ENCODE results near the gene GABRA5. TPM values are rescaled to one million over a fixed set of nuclear protein-coding genes. Genes with fewer than 3 reads are reported as not detected.

Gene GABRA5
- total and polyA plus RNA-seq, 7 donors = 1.1 TPM; not detected in 6

DNA sequence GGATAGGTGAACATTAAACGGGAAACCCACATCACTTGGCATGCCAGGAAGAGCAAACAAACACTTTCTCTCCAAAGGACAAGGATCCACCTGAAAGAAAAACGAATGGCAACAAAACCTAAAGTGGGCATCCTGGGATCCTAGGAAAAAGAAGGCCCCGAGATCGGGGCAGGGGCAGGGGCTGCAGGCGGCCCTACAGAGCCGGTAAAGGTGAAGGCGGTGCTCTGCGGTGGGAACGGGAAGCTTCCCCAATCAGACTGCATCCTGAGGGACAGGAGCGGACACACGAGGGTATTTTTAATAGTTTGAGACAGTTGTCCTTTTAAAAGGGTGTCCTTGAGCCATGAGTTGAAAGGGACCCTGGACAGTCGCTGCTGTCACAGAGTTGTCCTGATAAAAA lies 24.9 kb upstream of the GABRA5 start:
- no peak for TF ChIP-seq POLR2A (IDR thresholded peaks at IDR 0.05)
- TF ChIP-seq, protein P1, sequence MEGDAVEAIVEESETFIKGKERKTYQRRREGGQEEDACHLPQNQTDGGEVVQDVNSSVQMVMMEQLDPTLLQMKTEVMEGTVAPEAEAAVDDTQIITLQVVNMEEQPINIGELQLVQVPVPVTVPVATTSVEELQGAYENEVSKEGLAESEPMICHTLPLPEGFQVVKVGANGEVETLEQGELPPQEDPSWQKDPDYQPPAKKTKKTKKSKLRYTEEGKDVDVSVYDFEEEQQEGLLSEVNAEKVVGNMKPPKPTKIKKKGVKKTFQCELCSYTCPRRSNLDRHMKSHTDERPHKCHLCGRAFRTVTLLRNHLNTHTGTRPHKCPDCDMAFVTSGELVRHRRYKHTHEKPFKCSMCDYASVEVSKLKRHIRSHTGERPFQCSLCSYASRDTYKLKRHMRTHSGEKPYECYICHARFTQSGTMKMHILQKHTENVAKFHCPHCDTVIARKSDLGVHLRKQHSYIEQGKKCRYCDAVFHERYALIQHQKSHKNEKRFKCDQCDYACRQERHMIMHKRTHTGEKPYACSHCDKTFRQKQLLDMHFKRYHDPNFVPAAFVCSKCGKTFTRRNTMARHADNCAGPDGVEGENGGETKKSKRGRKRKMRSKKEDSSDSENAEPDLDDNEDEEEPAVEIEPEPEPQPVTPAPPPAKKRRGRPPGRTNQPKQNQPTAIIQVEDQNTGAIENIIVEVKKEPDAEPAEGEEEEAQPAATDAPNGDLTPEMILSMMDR (IDR thresholded peaks at IDR 0.05) = no peak
- WGBS, 2 donors = 40 to 60% methylated on average over 12 of the region's 12 CpGs
- intact Hi-C loops (cut with DNase I) = no loop called here
- Histone ChIP-seq H3K36me3 (no peaks in the 10 kb centered on the region), H3K4me3 (no peak overlapping the region), H3K9me3 (no peaks in the 10 kb centered on the region), H3K27me3 (peaks cover 0 to 28% (median 0%) of the 10 kb centered on the region in 3 donors), H3K27ac (no peak overlapping the region), H3K4me1 (no peaks in the 10 kb centered on the region)
- no peak for DNase-seq

DNA sequence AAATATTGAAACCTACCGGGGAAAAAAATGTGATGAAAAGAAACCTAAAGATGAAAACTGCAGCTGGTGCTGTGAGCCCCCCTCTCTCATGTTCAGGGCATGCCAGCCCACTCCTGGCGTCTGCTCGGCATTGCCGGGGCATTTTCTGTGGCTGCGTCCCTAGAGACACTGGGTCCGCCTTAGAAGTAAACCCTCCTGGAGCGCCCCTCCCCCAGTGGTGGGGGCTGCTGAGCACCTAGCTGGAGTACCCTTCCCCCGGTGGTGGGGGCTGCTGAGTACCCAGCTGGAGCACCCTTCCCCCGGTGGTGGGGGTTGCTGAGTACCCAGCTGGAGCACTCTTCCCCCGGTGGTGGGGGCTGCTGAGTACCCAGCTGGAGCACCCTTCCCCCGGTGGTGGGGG lies 24.5 kb upstream of the GABRA5 start:
- WGBS, 2 donors = 64 to 70% methylated on average over 11 of the region's 11 CpGs

DNA sequence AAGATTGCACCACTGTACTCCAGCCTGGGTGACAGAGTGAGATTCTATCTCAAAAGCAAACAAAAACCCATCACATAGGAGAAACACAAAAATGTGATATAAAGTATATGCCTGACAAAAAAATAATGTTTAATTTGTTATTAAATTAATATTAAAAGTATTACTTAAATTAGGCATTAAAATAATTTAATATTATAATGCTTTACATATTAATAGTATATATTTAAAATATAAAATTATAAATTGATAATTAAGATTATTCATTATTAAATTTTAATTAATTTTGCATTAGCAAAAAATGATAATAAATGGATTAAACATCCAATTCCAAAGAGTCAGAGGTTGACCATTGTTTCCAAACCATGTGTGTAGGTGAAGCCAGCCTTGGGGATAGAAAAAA lies 22.0 kb upstream of the GABRA5 start:
- H3K4me1 ChIP-seq = no peaks in the 10 kb centered on the region
- H3K27ac ChIP-seq = no peak overlapping the region
- intact Hi-C loops (cut with DNase I) = no loop called here
- peaks cover 0 to 25% (median 0%) of the 10 kb centered on the region in 3 donors for H3K27me3 ChIP-seq
- TF ChIP-seq, protein P1 (IDR thresholded peaks at IDR 0.05) = no peak
- no peak for TF ChIP-seq POLR2A (IDR thresholded peaks at IDR 0.05)
- TF ChIP-seq EP300 (IDR thresholded peaks at IDR 0.05) = no peak
- DNase-seq = no peak
- no peaks in the 10 kb centered on the region for H3K9me3 ChIP-seq
- H3K4me3 ChIP-seq = no peak overlapping the region
- no peaks in the 10 kb centered on the region for H3K36me3 ChIP-seq

More for the DNA sequence above, 24.5 kb upstream of the GABRA5 start:
- peaks cover 0 to 28% (median 0%) of the 10 kb centered on the region in 3 donors for H3K27me3 ChIP-seq
- H3K36me3 ChIP-seq = no peaks in the 10 kb centered on the region
- intact Hi-C loops (cut with DNase I) = no loop called here
- no peak overlapping the region for H3K27ac ChIP-seq
- no peaks in the 10 kb centered on the region for H3K9me3 ChIP-seq
- TF ChIP-seq, protein P1 (IDR thresholded peaks at IDR 0.05) = no peak
- no peak for TF ChIP-seq POLR2AphosphoS5 (IDR thresholded peaks at IDR 0.05)
- TF ChIP-seq POLR2A (IDR thresholded peaks at IDR 0.05) = no peak
- no peak for TF ChIP-seq EP300 (IDR thresholded peaks at IDR 0.05)
- DNase-seq = no peak
- H3K4me3 ChIP-seq = no peak overlapping the region
- no peaks in the 10 kb centered on the region for H3K4me1 ChIP-seq

GRCh38 chr15:26848498-26848897 lies 18.4 kb upstream of the GABRA5 start:
- TF ChIP-seq POLR2A (IDR thresholded peaks at IDR 0.05) (no peak), POLR2AphosphoS5 (IDR thresholded peaks at IDR 0.05) (no peak), EP300 (IDR thresholded peaks at IDR 0.05) (no peak)
- TF ChIP-seq, protein P1 (IDR thresholded peaks at IDR 0.05) = no peak
- WGBS, 2 donors = 72 to 84% methylated on average over 1 of the region's 1 CpG
- intact Hi-C loops (cut with DNase I) = no loop called here
- no peak for DNase-seq
- H3K4me1 ChIP-seq = no peaks in the 10 kb centered on the region
- no peaks in the 10 kb centered on the region for H3K27me3 ChIP-seq
- H3K27ac ChIP-seq = no peak overlapping the region
- H3K36me3 ChIP-seq = no peaks in the 10 kb centered on the region
- no peaks in the 10 kb centered on the region for H3K9me3 ChIP-seq
- H3K4me3 ChIP-seq = no peak overlapping the region

DNA sequence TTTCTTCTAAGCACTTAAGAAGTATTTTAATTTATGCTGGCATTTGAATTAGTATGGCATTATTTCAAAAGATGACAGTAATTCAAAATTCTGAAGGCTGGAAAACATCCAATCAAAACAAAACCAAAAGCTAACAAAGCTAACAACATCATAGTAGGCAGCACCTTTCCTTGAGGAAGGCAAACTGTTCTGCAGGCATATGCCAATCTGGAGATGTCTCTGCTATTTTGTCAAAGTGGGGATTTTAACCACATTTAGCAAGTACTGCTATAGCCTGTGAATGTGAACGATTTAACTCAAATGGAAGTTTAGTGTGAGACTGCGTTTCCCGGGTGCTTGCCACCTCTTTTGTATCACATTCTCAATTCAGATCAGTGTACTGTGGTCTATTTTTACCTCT lies 16.7 kb upstream of the GABRA5 start:
- WGBS, 2 donors = 92 to 94% methylated on average over 3 of the region's 3 CpGs

More for the DNA sequence above, 16.7 kb upstream of the GABRA5 start:
- Histone ChIP-seq H3K27me3 (no peaks in the 10 kb centered on the region), H3K9me3 (no peaks in the 10 kb centered on the region), H3K4me3 (no peak overlapping the region), H3K36me3 (no peaks in the 10 kb centered on the region), H3K27ac (no peak overlapping the region), H3K4me1 (no peaks in the 10 kb centered on the region)
- TF ChIP-seq POLR2AphosphoS5 (IDR thresholded peaks at IDR 0.05) = no peak
- TF ChIP-seq POLR2A (IDR thresholded peaks at IDR 0.05) = no peak
- no peak for TF ChIP-seq EP300 (IDR thresholded peaks at IDR 0.05)
- TF ChIP-seq, protein P1 (IDR thresholded peaks at IDR 0.05) = no peak
- intact Hi-C loops (cut with DNase I) = no loop called here
- no peak for DNase-seq
